HCT116 (cell line): ENCODE results near the gene G6PC3.

Experiments used
- CBX3 ChIP-seq: IDR thresholded peaks from 2 replicates; pipeline ENCODE4 v1.6.1; 2012; ENCODE audit warnings: low read depth
- CEBPB ChIP-seq: IDR thresholded peaks from 2 replicates; pipeline ENCODE4 v1.6.1; 2012; ENCODE audit warnings: low read depth
- CTCF ChIP-seq, 3 experiments: fragments of 200-600 bp in 1 of 3; sonication (generic) in 1 of 3; IDR thresholded peaks in 2 of 3; conservative IDR thresholded peaks in 1 of 3; 2 replicates each; pipeline ENCODE4 v1.5.1; 2012 to 2017; ENCODE audit warnings: low read depth in 2 of 3, low read length in 2 of 3, antibody characterized with exemption in 1 of 3, borderline replicate concordance in 1 of 3, control low read depth in 1 of 3, mild to moderate bottlenecking in 1 of 3, mixed read lengths in 1 of 3, mixed run types in 1 of 3, moderate library complexity in 1 of 3; ENCODE audit not compliant: insufficient read depth in 1 of 3
- FOSL1 ChIP-seq: IDR thresholded peaks from 2 replicates; pipeline ENCODE4 v1.6.1; 2012; ENCODE audit warnings: low read depth
- MAX ChIP-seq: IDR thresholded peaks from 2 replicates; pipeline ENCODE4 v1.6.1; 2012
- POLR2A ChIP-seq: IDR thresholded peaks from 2 replicates; pipeline ENCODE4 v1.7.0; 2011; ENCODE audit warnings: borderline replicate concordance; ENCODE audit not compliant: insufficient read depth, insufficient read length; ENCODE audit errors: extremely low read depth
- POLR2AphosphoS5 ChIP-seq: IDR thresholded peaks from 2 replicates; pipeline ENCODE4 v1.6.1; 2011; ENCODE audit warnings: mild to moderate bottlenecking, low read depth, low read length, moderate library complexity
- REST ChIP-seq: IDR thresholded peaks from 2 replicates; pipeline ENCODE4 v1.6.1; 2012; ENCODE audit warnings: low read depth
- SRF ChIP-seq: IDR thresholded peaks from 2 replicates; pipeline ENCODE4 v1.6.1; 2012; ENCODE audit warnings: low read depth
- YY1 ChIP-seq: IDR thresholded peaks from 2 replicates; pipeline ENCODE4 v1.6.1; 2011; ENCODE audit warnings: low read length, low read depth, moderate library complexity, mild to moderate bottlenecking; ENCODE audit not compliant: insufficient replicate concordance; ENCODE audit errors: extremely low read depth
- ZNF274 ChIP-seq: fragments of 200-500 bp; sonication (Bioruptor generic); IDR thresholded peaks from 2 replicates; pipeline ENCODE4 v1.6.1; 2014; ENCODE audit warnings: mild to moderate bottlenecking, low read depth, low read length, inconsistent platforms

GRCh38 chr17:44095647-44096496, 25.3 kb downstream of the G6PC3 start:
- TF ChIP-seq YY1 (no peak), POLR2A (no peak), MAX (no peak), SRF (no peak), FOSL1 (no peak), CBX3 (no peak), CTCF (IDR thresholded peaks at IDR 0.05 in 2 of 3, conservative IDR thresholded peaks at IDR 0.05 in 1 of 3; ENCODE audit: borderline replicate concordance in 1 of 3, insufficient read depth in 1 of 3, low read depth in 2 of 3, low read length in 2 of 3) (no peak; a peak in 1 of 6 replicates), ZNF274 (no peak), CEBPB (no peak), REST (no peak), POLR2AphosphoS5 (peak; percentile 70)
